LNCAP (cell line): Measurements from ENCODE around the gene SKAP2.

Source experiments
- TF ChIP-seq, protein P1 (sequence below): fragments of 450-650 bp; IDR thresholded peaks from 2 replicates; pipeline ENCODE4 v1.5.1; 2017; ENCODE audit warnings: mild to moderate bottlenecking

SKAP2 gene

DNA sequence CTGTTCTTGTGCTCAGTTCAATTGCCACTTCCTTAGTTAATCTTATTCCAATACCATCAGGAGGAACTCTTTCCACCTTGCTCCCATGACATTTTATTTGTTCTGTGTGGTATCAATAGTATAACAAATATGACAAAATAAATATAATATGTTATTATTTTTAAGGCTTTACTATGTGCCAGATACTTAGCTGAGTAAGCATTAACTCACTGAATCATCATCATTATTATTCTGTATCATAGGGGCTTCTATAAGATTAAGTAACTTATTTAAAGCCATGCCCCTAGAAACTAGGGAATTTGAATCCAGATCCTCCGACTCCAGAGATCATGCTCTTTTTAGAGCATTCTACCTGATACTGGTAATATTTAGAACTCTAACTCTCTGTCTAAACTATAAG lies 33.5 kb upstream of the SKAP2 start:
- TF ChIP-seq, protein P1, sequence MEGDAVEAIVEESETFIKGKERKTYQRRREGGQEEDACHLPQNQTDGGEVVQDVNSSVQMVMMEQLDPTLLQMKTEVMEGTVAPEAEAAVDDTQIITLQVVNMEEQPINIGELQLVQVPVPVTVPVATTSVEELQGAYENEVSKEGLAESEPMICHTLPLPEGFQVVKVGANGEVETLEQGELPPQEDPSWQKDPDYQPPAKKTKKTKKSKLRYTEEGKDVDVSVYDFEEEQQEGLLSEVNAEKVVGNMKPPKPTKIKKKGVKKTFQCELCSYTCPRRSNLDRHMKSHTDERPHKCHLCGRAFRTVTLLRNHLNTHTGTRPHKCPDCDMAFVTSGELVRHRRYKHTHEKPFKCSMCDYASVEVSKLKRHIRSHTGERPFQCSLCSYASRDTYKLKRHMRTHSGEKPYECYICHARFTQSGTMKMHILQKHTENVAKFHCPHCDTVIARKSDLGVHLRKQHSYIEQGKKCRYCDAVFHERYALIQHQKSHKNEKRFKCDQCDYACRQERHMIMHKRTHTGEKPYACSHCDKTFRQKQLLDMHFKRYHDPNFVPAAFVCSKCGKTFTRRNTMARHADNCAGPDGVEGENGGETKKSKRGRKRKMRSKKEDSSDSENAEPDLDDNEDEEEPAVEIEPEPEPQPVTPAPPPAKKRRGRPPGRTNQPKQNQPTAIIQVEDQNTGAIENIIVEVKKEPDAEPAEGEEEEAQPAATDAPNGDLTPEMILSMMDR: no peak

DNA sequence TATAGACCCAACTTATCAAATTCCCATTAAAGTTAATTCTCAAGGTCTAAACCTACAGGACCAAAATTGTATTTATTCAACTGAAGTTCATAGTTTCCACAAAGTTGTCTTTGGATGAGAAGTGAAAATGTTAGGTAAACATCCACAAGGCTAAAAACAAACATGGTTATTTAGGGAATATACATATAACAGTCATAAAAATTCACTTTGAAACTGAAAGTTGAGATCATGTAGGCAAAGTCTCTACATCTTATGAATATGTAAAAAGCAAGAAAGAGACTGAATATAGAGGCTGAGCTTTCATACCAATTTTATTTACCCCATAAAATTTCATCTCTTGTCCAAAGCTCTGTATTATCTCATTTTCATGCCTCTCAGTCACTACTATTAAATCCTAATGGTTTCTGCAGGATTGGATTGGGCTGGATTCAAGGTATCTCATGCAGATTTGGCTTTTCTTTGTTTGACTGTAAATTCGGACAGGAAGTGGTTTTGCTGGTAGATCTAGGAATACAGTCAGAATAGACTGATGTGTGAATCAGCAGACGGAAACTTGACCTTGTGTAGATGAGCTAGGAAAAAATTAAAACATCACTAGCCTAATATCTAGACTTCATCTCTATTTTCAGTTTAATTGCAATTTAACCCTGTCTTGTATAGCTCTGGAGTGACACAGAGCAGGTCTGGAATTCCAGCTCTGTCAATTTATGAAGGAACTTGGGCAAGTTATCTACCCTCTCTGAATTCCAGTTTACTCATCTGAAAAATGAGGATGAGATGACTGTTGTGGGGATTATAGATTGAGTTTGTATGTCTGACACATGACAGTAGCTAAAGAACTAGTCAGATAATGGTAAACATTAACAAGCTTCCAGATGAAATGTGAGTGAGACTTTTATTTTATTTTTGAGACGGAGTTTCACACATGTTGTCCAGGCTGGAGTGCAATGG lies 27.3 kb upstream of the SKAP2 start:
- TF ChIP-seq, protein P1: no peak

DNA sequence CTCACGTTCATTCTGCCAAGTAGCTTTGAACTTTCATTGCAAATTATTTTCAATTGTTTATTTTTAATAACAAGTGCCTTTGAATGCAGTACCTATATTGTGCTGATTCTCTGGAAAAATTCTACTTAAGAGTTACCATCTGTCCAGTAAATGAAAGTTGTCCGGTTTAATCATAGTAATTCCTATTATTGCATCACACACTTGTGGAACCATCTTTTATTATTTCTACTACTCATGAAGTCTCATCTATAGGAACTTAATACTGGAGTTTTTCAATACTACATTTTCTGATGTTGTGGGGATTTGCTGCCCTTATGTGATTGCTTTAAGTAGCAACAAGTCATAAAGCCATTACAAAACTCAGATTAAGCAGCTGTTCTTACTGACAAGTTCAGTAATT lies 16.5 kb upstream of the SKAP2 start:
- TF ChIP-seq, protein P1: no peak

DNA sequence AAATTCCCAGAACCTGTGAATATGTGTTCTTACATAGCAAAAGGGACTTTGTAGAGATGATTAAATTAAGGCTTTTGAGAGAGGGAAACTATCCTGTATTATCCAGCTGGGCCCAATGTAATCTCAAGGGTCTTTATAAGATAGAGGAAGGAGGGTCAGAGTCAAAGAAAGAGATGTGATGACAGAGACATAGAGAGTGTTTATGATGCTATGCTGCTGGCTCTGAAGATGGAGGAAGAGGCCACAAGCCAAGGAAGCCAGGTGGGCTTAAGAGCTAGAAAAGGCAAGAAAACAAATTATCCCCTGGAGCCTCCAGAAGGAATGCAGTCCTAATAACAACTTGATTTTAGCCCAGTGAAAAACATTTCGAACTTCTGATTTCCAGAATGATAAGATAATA lies 15.3 kb upstream of the SKAP2 start:
- TF ChIP-seq, protein P1: no peak

DNA sequence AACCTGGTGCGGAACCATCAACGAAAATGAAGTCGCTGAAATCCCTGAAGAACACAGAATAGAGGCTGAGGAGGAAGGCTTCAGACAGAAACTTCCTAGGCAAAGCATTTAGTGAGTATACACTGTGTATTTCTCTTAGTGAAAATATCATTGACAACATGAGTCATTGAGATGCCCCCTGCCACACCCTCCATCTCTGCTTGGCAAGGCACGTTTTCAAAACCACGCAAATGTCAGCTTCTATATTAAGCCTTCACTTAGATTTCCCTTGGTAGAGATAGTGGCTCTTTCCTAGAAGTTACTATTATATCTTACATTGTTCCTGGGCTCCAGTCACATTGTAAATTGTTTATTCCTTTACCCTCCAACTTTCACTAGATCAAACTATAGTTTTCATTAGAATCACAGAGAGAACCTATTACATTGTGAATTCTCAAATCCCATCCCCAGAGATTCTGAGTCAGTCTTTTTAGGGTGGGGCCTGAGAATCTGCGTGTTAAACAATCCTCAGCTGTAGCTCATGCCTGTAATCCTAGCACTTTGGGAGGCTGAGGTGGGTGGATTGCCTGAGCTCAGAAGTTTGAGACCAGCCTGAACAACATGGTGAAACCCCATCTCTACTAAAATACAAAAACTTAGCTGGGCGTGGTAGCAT lies 4.6 kb upstream of the SKAP2 start:
- TF ChIP-seq, protein P1: no peak

DNA sequence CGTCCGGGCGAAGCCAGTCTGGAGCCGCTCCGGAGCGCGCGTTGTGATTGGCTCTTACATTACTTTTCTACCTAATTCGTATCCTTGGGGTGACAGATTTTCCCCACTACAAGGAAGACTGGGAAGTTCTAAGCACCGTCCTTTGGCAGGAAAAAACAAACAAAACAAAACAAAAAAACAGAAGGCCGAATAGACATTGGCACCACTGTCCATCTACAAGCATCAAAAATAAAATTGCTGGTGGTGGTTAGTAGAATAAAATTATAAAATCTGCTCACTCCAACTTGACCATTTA lies 651 bp upstream of the SKAP2 start:
- TF ChIP-seq, protein P1: no peak

DNA sequence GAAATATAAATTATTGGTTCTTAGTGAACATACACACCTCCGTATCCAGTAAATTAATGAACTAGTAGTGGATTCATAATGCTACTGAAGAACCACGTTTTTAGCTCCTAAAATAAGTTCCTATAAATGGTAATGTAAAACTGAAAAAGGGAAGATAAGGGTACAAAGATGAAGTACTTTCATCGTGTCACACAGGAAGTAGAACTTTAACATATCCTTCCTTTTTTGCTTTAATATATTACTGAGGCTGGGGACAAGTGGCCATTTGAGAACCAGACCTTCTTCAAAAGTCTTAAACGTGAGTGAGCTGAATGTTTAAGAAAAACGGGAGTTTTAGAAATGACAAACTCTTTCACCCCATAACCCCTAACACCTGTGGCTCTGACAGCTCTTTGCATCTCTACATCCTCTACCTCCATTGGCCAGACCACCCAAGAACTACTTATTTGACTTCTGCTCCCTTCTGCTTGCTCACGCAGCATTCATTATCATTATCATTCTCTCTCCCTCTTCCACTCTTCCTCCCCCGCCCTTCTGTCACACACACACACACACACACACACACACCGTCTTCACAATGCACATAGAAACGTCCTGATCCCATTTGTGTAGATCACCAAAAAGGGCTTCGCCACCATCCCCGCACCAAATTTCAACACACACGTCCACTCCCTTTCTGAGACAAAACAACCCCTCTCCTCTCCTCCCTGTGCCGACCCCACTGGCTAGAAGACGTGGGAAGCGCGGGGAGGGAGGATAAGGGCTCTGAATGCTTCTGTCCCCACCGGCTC lies 677 bp downstream of the SKAP2 start:
- TF ChIP-seq, protein P1: no peak
